Kidney epithelial cell (primary cell): ENCODE measurements around the gene INF2. TPM values are rescaled to one million over a fixed set of nuclear protein-coding genes. Genes with fewer than 3 reads are reported as not detected.

ENCODE experiments used
- DNase-seq: peaks from one replicate; pipeline ENCODE4 v3.0.0-alpha.2; 2010; ENCODE audit warnings: low read depth
- H3K27me3 ChIP-seq: 2 replicates; pipeline ENCODE4 v1.6.0; 2011; ENCODE audit warnings: low read length; ENCODE audit not compliant: control insufficient read depth, insufficient read depth
- H3K36me3 ChIP-seq: 2 replicates; pipeline ENCODE4 v1.5.1; 2011; ENCODE audit warnings: low read length; ENCODE audit not compliant: control insufficient read depth, insufficient read depth
- H3K4me3 ChIP-seq: 2 replicates; pipeline ENCODE4 v1.5.1; 2011; ENCODE audit warnings: low read depth, mild to moderate bottlenecking, control low read depth, low read length
- CTCF ChIP-seq: IDR thresholded peaks from 2 replicates; pipeline ENCODE4 v1.5.1; 2011; ENCODE audit warnings: mild to moderate bottlenecking, moderate library complexity, low read length, control low read depth, inconsistent platforms; ENCODE audit not compliant: insufficient read depth, poor library complexity, severe bottlenecking
- total RNA-seq: library from RNA; depleted of rRNA; stranded (reverse); fragments of >200 nt; gene quantifications from 2 replicates; pipeline ENCODE4 v1.2.3, GENCODE V29; 2015

Gene INF2
- total RNA-seq, 1 donor from 2014 or later = 109 TPM

GRCh38 chr14:104702106-104702505, 12.7 kb downstream of the INF2 start:
- TF ChIP-seq CTCF = no peak
- Histone ChIP-seq H3K4me3 (no peak overlapping the region), H3K36me3 (peaks cover 3% of the 10 kb centered on the region), H3K27me3 (no peaks in the 10 kb centered on the region)
- DNase-seq = no peak

- TF ChIP-seq CTCF = no peak
- Histone ChIP-seq H3K4me3 (no peak overlapping the region), H3K36me3 (peaks cover 3% of the 10 kb centered on the region), H3K27me3 (no peaks in the 10 kb centered on the region)
- DNase-seq = no peak
Observed at GRCh38 chr14:104702673-104703072, 13.3 kb downstream of the INF2 start.

- no peak overlapping the region for H3K4me3 ChIP-seq
- no peaks in the 10 kb centered on the region for H3K27me3 ChIP-seq
- no peak for TF ChIP-seq CTCF
- H3K36me3 ChIP-seq = peaks cover 3% of the 10 kb centered on the region
- no peak for DNase-seq
Observed at GRCh38 chr14:104703269-104703668, 13.9 kb downstream of the INF2 start.

GRCh38 chr14:104704252-104704651, 14.8 kb downstream of the INF2 start:
- no peak for DNase-seq
- peaks cover 3% of the 10 kb centered on the region for H3K36me3 ChIP-seq
- no peaks in the 10 kb centered on the region for H3K27me3 ChIP-seq
- no peak for TF ChIP-seq CTCF
- H3K4me3 ChIP-seq = no peak overlapping the region

GRCh38 chr14:104705340-104706047, 16.1 kb downstream of the INF2 start:
- Histone ChIP-seq H3K4me3 (no peak overlapping the region), H3K36me3 (peaks cover 5% of the 10 kb centered on the region), H3K27me3 (no peaks in the 10 kb centered on the region)
- no peak for TF ChIP-seq CTCF
- DNase-seq = no peak

GRCh38 chr14:104706733-104707607, 17.6 kb downstream of the INF2 start:
- Histone ChIP-seq H3K36me3 (peaks cover 5% of the 10 kb centered on the region), H3K4me3 (no peak overlapping the region), H3K27me3 (no peaks in the 10 kb centered on the region)
- no peak for DNase-seq
- no peak for TF ChIP-seq CTCF
